K562 (cell line): Measurements from ENCODE around the gene CHD6. TPM values are rescaled to one million over a fixed set of nuclear protein-coding genes. Genes with fewer than 3 reads are reported as not detected.

Experiments
- ATAC-seq: fragments of 200-7000 bp; cut with Tn5 transposase; 3 replicates; pipeline ENCODE4 v1.9.1; 2020; ENCODE audit warnings: moderate library complexity
- BruUV-seq: library from RNA; stranded (reverse); fragments of 400-500 nt; replicated peaks from 2 replicates; lab custom pipeline; 2021; lab: Mats Ljungman, UMichigan
- CTCF ChIA-PET: fragments of 300-600 bp; formaldehyde crosslinking; extraction: SDS; loops from one replicate; lab custom pipeline; 2021; ENCODE audit warnings: low intra/inter-chr PET ratio; lab: Yijun Ruan, JAX
- POLR2A ChIA-PET: fragments of 300-600, 350-650 bp; sonication (Branson Sonifier 250); formaldehyde crosslinking; extraction: SDS; loops from one replicate; lab custom pipeline; 2021; ENCODE audit warnings: antibody characterized with exemption, inconsistent platforms; lab: Yijun Ruan, JAX
- DNase-seq, 4 experiments: peaks; one replicate each; pipeline versions ENCODE4 v3.0.0 to v3.0.0-alpha.2; 2011 to 2018; ENCODE audit warnings: low spot score in 3 of 4, mixed read lengths in 3 of 4; ENCODE audit errors: extremely low read depth in 1 of 4
- FAIRE-seq: peaks from 2 replicates; lab custom pipeline; 2011; peaks lifted over from hg19 to GRCh38; lab: Jason Lieb, UNC
- H2AFZ ChIP-seq: 2 replicates; pipeline ENCODE4 v1.6.0; 2011; ENCODE audit warnings: low read depth, low read length, control low read depth, inconsistent platforms
- H3K27ac ChIP-seq: fragments of 200-600 bp; 3 replicates; pipeline ENCODE4 v1.8.0; 2011; ENCODE audit warnings: low read depth, mild to moderate bottlenecking, control low read depth, inconsistent platforms, low read length, moderate library complexity, mixed read lengths; ENCODE audit errors: extremely low read depth
- H3K27me3 ChIP-seq, 2 experiments: fragments of 300-600 bp in 1 of 2; 2 replicates in 1 of 2; 3 replicates in 1 of 2; pipeline versions ENCODE4 v1.6.0 to v1.8.0; 2011; ENCODE audit warnings: inconsistent platforms in 2 of 2, low read length in 2 of 2, mild to moderate bottlenecking in 1 of 2, mixed read lengths in 1 of 2, moderate library complexity in 1 of 2; ENCODE audit not compliant: control insufficient read depth in 2 of 2, insufficient read depth in 2 of 2
- H3K36me3 ChIP-seq: fragments of 300-600 bp; 3 replicates; pipeline ENCODE4 v1.8.0; 2011; ENCODE audit warnings: mild to moderate bottlenecking, low read length, inconsistent platforms; ENCODE audit not compliant: control insufficient read depth, insufficient read depth
- H3K4me1 ChIP-seq, 2 experiments: fragments of 200-600 bp in 1 of 2; replicated peaks in 1 of 2; 2 replicates in 1 of 2; 3 replicates in 1 of 2; pipeline versions ENCODE4 v1.5.1 to v1.8.0; 2011; ENCODE audit warnings: inconsistent platforms in 2 of 2, low read length in 2 of 2, mild to moderate bottlenecking in 1 of 2, mixed read lengths in 1 of 2, moderate library complexity in 1 of 2; ENCODE audit not compliant: control insufficient read depth in 2 of 2, insufficient read depth in 2 of 2
- H3K4me2 ChIP-seq: 2 replicates; pipeline ENCODE4 v1.6.1; 2011; ENCODE audit warnings: low read length, control low read depth, inconsistent platforms, mixed read lengths; ENCODE audit not compliant: insufficient read depth
- H3K4me3 ChIP-seq: fragments of 200-600 bp; sonication (generic), shearing (Covaris generic); 2 replicates; pipeline ENCODE4 v1.5.1; 2016; ENCODE audit warnings: control low read depth, inconsistent platforms
- H3K79me2 ChIP-seq: fragments of 200-600 bp; 3 replicates; pipeline ENCODE4 v1.8.0; 2011; ENCODE audit warnings: low read length, inconsistent platforms; ENCODE audit not compliant: control insufficient read depth, insufficient read depth
- H3K9ac ChIP-seq, 2 experiments: 2 replicates each; pipeline versions ENCODE4 v1.6.0 to v1.6.1; 2011; ENCODE audit warnings: low read depth in 2 of 2, low read length in 2 of 2, control low read depth in 1 of 2, inconsistent platforms in 1 of 2, mild to moderate bottlenecking in 1 of 2, mixed read lengths in 1 of 2; ENCODE audit not compliant: insufficient read depth in 1 of 2
- H3K9me1 ChIP-seq: one replicate; pipeline ENCODE4 v1.6.0; 2011; ENCODE audit warnings: inconsistent platforms, mild to moderate bottlenecking, low read length, moderate library complexity; ENCODE audit not compliant: control insufficient read depth, insufficient read depth
- H3K9me3 ChIP-seq: replicated peaks from 2 replicates; pipeline ENCODE4 v1.5.1; 2011; ENCODE audit warnings: low read depth, low read length, inconsistent platforms; ENCODE audit not compliant: control insufficient read depth, insufficient read depth
- H4K20me1 ChIP-seq: replicated peaks from 2 replicates; pipeline ENCODE4 v1.6.1; 2011; ENCODE audit warnings: low read length, inconsistent platforms, mixed read lengths; ENCODE audit not compliant: control insufficient read depth, insufficient read depth
- EGR1 ChIP-seq: fragments of 450-650 bp; conservative IDR thresholded peaks from 2 replicates; pipeline ENCODE4 v1.6.1; 2017; ENCODE audit warnings: mild to moderate bottlenecking
- WGBS: fragments of 100-300 bp; shearing (Covaris generic); methylation state at CpG from one replicate; pipeline ENCODE4 v1.1.6; 2016; ENCODE audit warnings: low coverage, mixed read lengths; ENCODE audit not compliant: insufficient coverage; ENCODE audit errors: missing lambda C conversion rate; 5-methylcytosine and 5-hydroxymethylcytosine counted together
- in situ Hi-C: fragments of 300-500 bp; cut with MboI; formaldehyde crosslinking; loops from 4 replicates; pipeline ENCODE4 v1.15.0; 2018; ENCODE audit warnings: inconsistent platforms, mixed read lengths
- intact Hi-C: fragments of 100-400 bp; cut with micrococcal nuclease; formaldehyde crosslinking; loops from 2 replicates; pipeline ENCODE4 v1.14.2; 2022
- polyA plus RNA-seq, 8 experiments: library from polyadenylated mRNA; depleted of rRNA in 4 of 8; stranded (reverse) in 5 of 8; unstranded in 3 of 8; fragments of >200 nt; fragmentation: Nextera tagmentation in 2 of 8; fragmentation: Illumina TruSeq in 1 of 8; extraction: Ambion mirVana in 2 of 8; extraction: Trizol in 1 of 8; gene quantifications; 2 replicates each; pipeline versions ENCODE4 v1.2.1 to v1.2.3, GENCODE V29; 2011 to 2014; ENCODE audit warnings: inconsistent platforms in 1 of 8, missing spikeins in 1 of 8
- total RNA-seq, 7 experiments: library from RNA; depleted of rRNA in 6 of 7; stranded (reverse); fragments of >200 nt in 6 of 7; fragmentation: Illumina TruSeq in 2 of 7; extraction: Trizol in 2 of 7; gene quantifications; 2 replicates each; pipeline versions ENCODE4 v1.2.1 to v1.2.3, GENCODE V29; 2011 to 2021; ENCODE audit warnings: low replicate concordance in 1 of 7
- TF ChIP-seq, protein P1 (sequence below): fragments of 450-650 bp; IDR thresholded peaks from 2 replicates; pipeline ENCODE4 v1.7.0; 2016; ENCODE audit warnings: borderline replicate concordance

The CHD6 gene
- total and polyA plus RNA-seq, 9 of the 15 experiments (the other 6 are each of a cell fraction or from before 2014, with no cell fraction given): 3.9 to 24.2 (median 12.8) TPM

DNA sequence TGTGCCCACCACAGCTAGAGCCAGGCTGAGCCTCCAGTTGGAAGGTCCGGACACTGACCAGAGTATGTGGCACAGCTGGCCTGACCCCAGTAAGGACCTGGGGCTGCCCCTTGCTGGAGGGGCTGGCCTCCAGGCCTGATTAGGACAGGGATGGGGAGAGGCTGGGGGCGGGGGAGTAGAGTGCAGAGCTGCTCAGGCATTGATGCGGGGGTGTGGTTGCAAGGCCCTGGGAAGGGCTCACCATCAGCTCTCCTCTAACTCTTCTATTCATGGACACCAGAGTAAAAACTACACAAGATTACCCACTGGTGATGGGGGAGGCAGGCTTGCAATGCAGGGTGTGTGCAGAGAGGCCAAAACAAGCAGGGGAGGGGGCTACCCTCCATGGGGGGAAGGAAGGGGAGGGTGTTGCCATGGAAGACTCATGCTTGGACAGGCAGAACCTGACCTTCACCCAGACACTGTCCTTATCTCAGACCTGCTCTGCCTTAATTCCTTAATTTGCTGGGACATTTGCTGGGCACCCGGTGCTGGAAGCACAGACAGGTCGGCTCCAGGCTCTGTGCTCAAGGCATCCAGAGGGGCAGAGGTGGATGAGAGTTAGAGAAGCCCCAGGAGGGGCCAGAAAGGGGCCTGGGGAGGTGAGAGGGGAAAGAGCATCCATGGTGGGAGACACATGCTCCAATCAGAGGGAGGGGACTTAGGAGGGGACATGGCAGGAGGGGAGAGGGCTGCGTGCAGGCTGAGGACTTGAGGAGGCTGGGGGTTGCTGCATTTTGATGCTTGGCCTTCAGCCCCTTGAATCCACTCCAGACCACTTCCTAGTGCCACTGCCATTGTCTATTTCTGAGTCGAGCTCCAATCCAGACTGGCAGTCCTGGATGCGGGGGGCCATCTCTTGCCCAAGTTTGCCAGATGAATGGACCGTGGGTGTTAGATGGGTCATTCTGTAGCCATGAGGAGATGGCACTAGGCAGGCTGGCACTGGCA lies 244.0 kb downstream of the CHD6 start:
- in situ Hi-C loops (no loop called here), intact Hi-C loops (no loop called here)
- Histone ChIP-seq H3K4me3 (no peak overlapping the region), H3K4me2 (no peak overlapping the region), H3K9me1 (no peaks in the 10 kb centered on the region), H3K27me3 (peaks cover 15 to 53% of the 10 kb centered on the region in 2 experiments), H3K4me1 (peaks cover 0 to 3% of the 10 kb centered on the region in 2 experiments; a peak in 2 of 5 replicates), H3K9ac (no peak overlapping the region), H4K20me1 (peaks cover 2% of the 10 kb centered on the region; the same call in 1 of the 2 replicates), H3K36me3 (no peaks in the 10 kb centered on the region), H2AFZ (no peak overlapping the region), H3K27ac (no peak overlapping the region), H3K79me2 (no peaks in the 10 kb centered on the region), H3K9me3 (no peaks in the 10 kb centered on the region)
- ATAC-seq (peak; percentile 51; the same call in 2 of the 3 replicates), FAIRE-seq (no peak), DNase-seq (no peak)
- ChIA-PET CTCF (no interaction called here), POLR2A (no interaction called here)
- 4% methylated on average over 9 of the region's 9 CpGs for WGBS
- peak; percentile 31; the same call in 1 of the 2 replicates for TF ChIP-seq EGR1
- TF ChIP-seq, protein P1, sequence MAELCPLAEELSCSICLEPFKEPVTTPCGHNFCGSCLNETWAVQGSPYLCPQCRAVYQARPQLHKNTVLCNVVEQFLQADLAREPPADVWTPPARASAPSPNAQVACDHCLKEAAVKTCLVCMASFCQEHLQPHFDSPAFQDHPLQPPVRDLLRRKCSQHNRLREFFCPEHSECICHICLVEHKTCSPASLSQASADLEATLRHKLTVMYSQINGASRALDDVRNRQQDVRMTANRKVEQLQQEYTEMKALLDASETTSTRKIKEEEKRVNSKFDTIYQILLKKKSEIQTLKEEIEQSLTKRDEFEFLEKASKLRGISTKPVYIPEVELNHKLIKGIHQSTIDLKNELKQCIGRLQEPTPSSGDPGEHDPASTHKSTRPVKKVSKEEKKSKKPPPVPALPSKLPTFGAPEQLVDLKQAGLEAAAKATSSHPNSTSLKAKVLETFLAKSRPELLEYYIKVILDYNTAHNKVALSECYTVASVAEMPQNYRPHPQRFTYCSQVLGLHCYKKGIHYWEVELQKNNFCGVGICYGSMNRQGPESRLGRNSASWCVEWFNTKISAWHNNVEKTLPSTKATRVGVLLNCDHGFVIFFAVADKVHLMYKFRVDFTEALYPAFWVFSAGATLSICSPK: no peak
- BruUV-seq: no TSS peak
